GM12878 (cell line): ENCODE results near the gene ULK4. TPM values are rescaled to one million over a fixed set of nuclear protein-coding genes. Genes with fewer than 3 reads are reported as not detected.

Experiments used
- ATAC-seq: fragments of 200-7000 bp; cut with Tn5 transposase; 3 replicates; pipeline ENCODE4 v1.9.1; 2020; ENCODE audit warnings: mild to moderate bottlenecking, moderate library complexity
- BruUV-seq: library from RNA; stranded (reverse); fragments of 400-500 nt; replicated peaks from 2 replicates; lab custom pipeline; 2021; lab: Mats Ljungman, UMichigan
- CTCF ChIA-PET: fragments of 300-600 bp; sonication (Branson Sonifier 250); formaldehyde crosslinking; extraction: SDS; loops from one replicate; lab custom pipeline; 2021; ENCODE audit warnings: inconsistent platforms; lab: Yijun Ruan, JAX
- POLR2A ChIA-PET: fragments of 350-600 bp; formaldehyde crosslinking; extraction: SDS; loops from one replicate; lab custom pipeline; 2021; ENCODE audit warnings: inconsistent platforms; lab: Charles Lee
- RAD21 ChIA-PET: fragments of 300-600 bp; sonication (Branson Sonifier 250); formaldehyde crosslinking; loops from one replicate; lab custom pipeline; 2023; ENCODE audit warnings: antibody characterized with exemption; ENCODE audit not compliant: unreplicated experiment; lab: Charles Lee
- SMC1A ChIA-PET: fragments of 300-600 bp; sonication (Branson Sonifier 250); formaldehyde crosslinking; loops from one replicate; lab custom pipeline; 2023; ENCODE audit not compliant: unreplicated experiment, uncharacterized antibody; lab: Charles Lee
- DNase-seq: peaks from one replicate; pipeline ENCODE4 v3.0.0-alpha.2; 2011; ENCODE audit warnings: low read depth, low spot score
- FAIRE-seq: peaks from 3 replicates; lab custom pipeline; 2011; peaks lifted over from hg19 to GRCh38; lab: Jason Lieb, UNC
- H2AFZ ChIP-seq: 2 replicates; pipeline ENCODE4 v1.6.0; 2011; ENCODE audit warnings: low read depth, low read length, control low read depth; ENCODE audit not compliant: control insufficient read depth
- H3K27ac ChIP-seq: 2 replicates; pipeline ENCODE4 v1.5.1; 2011; ENCODE audit warnings: control low read depth; ENCODE audit not compliant: control insufficient read depth, insufficient read depth
- H3K27me3 ChIP-seq, 2 experiments: replicated peaks in 1 of 2; 2 replicates each; pipeline versions ENCODE4 v1.6.0 to v1.6.1; 2011; ENCODE audit warnings: low read length in 1 of 2; ENCODE audit not compliant: control insufficient read depth in 2 of 2, insufficient read depth in 2 of 2
- H3K36me3 ChIP-seq, 2 experiments: 2 replicates each; pipeline ENCODE4 v1.5.1; 2011; ENCODE audit warnings: low read length in 1 of 2; ENCODE audit not compliant: control insufficient read depth in 2 of 2, insufficient read depth in 2 of 2
- H3K4me1 ChIP-seq: 2 replicates; pipeline ENCODE4 v1.6.1; 2011; ENCODE audit warnings: mild to moderate bottlenecking, low read length, moderate library complexity, mixed read lengths; ENCODE audit not compliant: control insufficient read depth, insufficient read depth
- H3K4me2 ChIP-seq: 2 replicates; pipeline ENCODE4 v1.6.0; 2011; ENCODE audit warnings: control low read depth; ENCODE audit not compliant: control insufficient read depth, insufficient read depth
- H3K4me3 ChIP-seq: fragments of 200-600 bp; sonication (generic); 2 replicates; pipeline ENCODE4 v1.5.1; 2016
- H3K79me2 ChIP-seq: 2 replicates; pipeline ENCODE4 v1.6.0; 2011; ENCODE audit warnings: low read length; ENCODE audit not compliant: control insufficient read depth, insufficient read depth
- H3K9ac ChIP-seq: 2 replicates; pipeline ENCODE4 v1.8.0; 2011; ENCODE audit warnings: low read length, control low read depth, mixed read lengths; ENCODE audit not compliant: control insufficient read depth, insufficient read depth
- H3K9me3 ChIP-seq: replicated peaks from 3 replicates; pipeline ENCODE4 v1.5.1; 2011; ENCODE audit warnings: mild to moderate bottlenecking, low read length; ENCODE audit not compliant: control insufficient read depth, insufficient read depth
- H4K20me1 ChIP-seq: 2 replicates; pipeline ENCODE4 v1.6.0; 2011; ENCODE audit not compliant: control insufficient read depth, insufficient read depth
- CBX3 ChIP-seq: fragments of 200-600 bp; sonication (generic); IDR thresholded peaks from 2 replicates; pipeline ENCODE4 v1.6.1; 2016; ENCODE audit warnings: low read depth, borderline replicate concordance
- DPF2 ChIP-seq: fragments of 450-650 bp; IDR thresholded peaks from 2 replicates; pipeline ENCODE4 v1.6.1; 2017; ENCODE audit warnings: mild to moderate bottlenecking
- IKZF1 ChIP-seq: fragments of 450-650 bp; conservative IDR thresholded peaks from 2 replicates; pipeline ENCODE4 v1.6.1; 2017; ENCODE audit warnings: antibody characterized with exemption, mild to moderate bottlenecking
- KDM1A ChIP-seq: fragments of 200-600 bp; sonication (generic); IDR thresholded peaks from 2 replicates; pipeline ENCODE4 v1.6.1; 2016; ENCODE audit warnings: borderline replicate concordance
- MEF2B ChIP-seq: fragments of 450-650 bp; IDR thresholded peaks from 2 replicates; pipeline ENCODE4 v1.6.1; 2018; ENCODE audit warnings: mild to moderate bottlenecking, moderate library complexity; ENCODE audit not compliant: partially characterized antibody, poor library complexity, severe bottlenecking
- NR2C1 ChIP-seq: fragments of 450-650 bp; IDR thresholded peaks from 2 replicates; pipeline ENCODE4 v1.6.1; 2017; ENCODE audit warnings: antibody characterized with exemption, mild to moderate bottlenecking, moderate library complexity
- NR2C2 ChIP-seq: IDR thresholded peaks from 2 replicates; pipeline ENCODE4 v1.6.1; 2011; ENCODE audit warnings: borderline replicate concordance, low read depth; ENCODE audit not compliant: control insufficient read depth, insufficient read length
- RUNX3 ChIP-seq: IDR thresholded peaks from 2 replicates; pipeline ENCODE4 v1.6.1; 2012; ENCODE audit warnings: low read length, inconsistent platforms
- SIN3A ChIP-seq: IDR thresholded peaks from 2 replicates; pipeline ENCODE4 v1.6.1; 2012; ENCODE audit warnings: low read depth, low read length, improper control_type of control experiment
- SRF ChIP-seq, 2 experiments: IDR thresholded peaks; 2 replicates each; pipeline ENCODE4 v1.6.1; 2011; ENCODE audit warnings: low read depth in 2 of 2, low read length in 2 of 2, mild to moderate bottlenecking in 1 of 2, moderate library complexity in 1 of 2
- USF2 ChIP-seq: IDR thresholded peaks from 2 replicates; pipeline ENCODE4 v1.6.1; 2011; ENCODE audit warnings: low read depth, low read length, improper control_type of control experiment, borderline replicate concordance
- WGBS: methylation state at CpG from one replicate; pipeline ENCODE4 v1.1.6; 2016; ENCODE audit warnings: low lambda C conversion rate; ENCODE audit not compliant: insufficient replicate concordance, insufficient coverage; ENCODE audit errors: missing lambda C conversion rate; 5-methylcytosine and 5-hydroxymethylcytosine counted together
- in situ Hi-C: fragments of 300-500 bp; cut with MboI; formaldehyde crosslinking; loops from 9 replicates; pipeline ENCODE4 v1.14.3; 2018; ENCODE audit warnings: mixed read lengths
- intact Hi-C: fragments of 100-400 bp; cut with micrococcal nuclease; formaldehyde crosslinking; loops from one replicate; pipeline ENCODE4 v1.14.2; 2022; ENCODE audit not compliant: unreplicated experiment
- polyA plus RNA-seq, 11 experiments: library from polyadenylated mRNA; depleted of rRNA in 4 of 11; unstranded in 6 of 11; stranded (reverse) in 5 of 11; fragments of >200 nt; fragmentation: Nextera tagmentation in 4 of 11; fragmentation: Illumina TruSeq in 1 of 11; extraction: Ambion mirVana in 4 of 11; extraction: Trizol in 1 of 11; gene quantifications; 1 replicate in 1 of 11; 2 replicates in 10 of 11; pipeline versions ENCODE4 v1.2.1 to v1.2.3, GENCODE V29; 2011 to 2016; ENCODE audit warnings: inconsistent platforms in 2 of 11, missing spikeins in 2 of 11, low read depth in 1 of 11
- total RNA-seq, 4 experiments: library from RNA; depleted of rRNA in 3 of 4; stranded (reverse); fragments of >200 nt in 3 of 4; fragmentation: Illumina TruSeq in 1 of 4; extraction: Trizol in 1 of 4; gene quantifications; 2 replicates each; pipeline versions ENCODE4 v1.2.1 to v1.2.3, GENCODE V29; 2013 to 2021
- TF ChIP-seq, protein P1 (sequence below): fragments of 450-650 bp; conservative IDR thresholded peaks from 2 replicates; pipeline ENCODE4 v1.6.1; 2017; ENCODE audit warnings: mild to moderate bottlenecking, moderate library complexity
- TF ChIP-seq, protein P2 (sequence below): fragments of 450-650 bp; IDR thresholded peaks from 2 replicates; pipeline ENCODE4 v1.6.1; 2017; ENCODE audit warnings: borderline replicate concordance

Gene ULK4
- total and polyA plus RNA-seq, 10 of the 15 experiments (the other 5 are each of a cell fraction or from before 2014, with no cell fraction given), result 3.5 to 7.6 (median 6.3) TPM

GRCh38 chr3:41209646-41210045 is 752.3 kb downstream of the ULK4 start (continued):
- no peak for TF ChIP-seq NR2C1

- no peak for ATAC-seq
- FAIRE-seq, result no peak
- BruUV-seq, result no TSS peak
- Histone ChIP-seq H3K79me2 (peaks cover 97% of the 10 kb centered on the region), H3K4me3 (no peak overlapping the region), H3K27me3 (no peaks in the 10 kb centered on the region), H3K9ac (no peak overlapping the region), H3K4me2 (no peak overlapping the region), H3K27ac (no peak overlapping the region), H2AFZ (no peak overlapping the region), H3K4me1 (0 out of 2 replicates have a peak, but pooled peaks cover 4% of the 10 kb centered on the region), H4K20me1 (no peaks in the 10 kb centered on the region), H3K9me3 (peaks cover 6% of the 10 kb centered on the region), H3K36me3 (peaks cover 0 to 4% of the 10 kb centered on the region in 2 experiments; a peak in 1 of 4 replicates)
- ChIA-PET CTCF (interaction anchor here (1.4 kb wide), 2 partner anchors 8 to 11 kb away, joined by 3 to 4 read pairs; no protein-coding TSS in a partner anchor), RAD21 (interaction anchor here (1.6 to 1.8 kb wide), 2 partner anchors 9 to 10 kb away, joined by 3 to 4 read pairs; partner anchors contain the start of gene CTNNB1), POLR2A (interaction anchor here (0.6 kb wide), 2 partner anchors 9 to 52 kb away, joined by 5 to 7 read pairs; partner anchors contain the start of gene CTNNB1), SMC1A (interaction anchor here (0.7 to 2.5 kb wide), 5 partner anchors 8 to 14 kb away, joined by 3 to 10 read pairs (median 4); partner anchors contain the start of gene CTNNB1)
- 75% methylated on average over 7 of the region's 7 CpGs for WGBS
- DNase-seq, result no peak
- intact Hi-C loops (no loop called here), in situ Hi-C loops (no loop called here)
- no peak for TF ChIP-seq CBX3
- TF ChIP-seq, protein P1, sequence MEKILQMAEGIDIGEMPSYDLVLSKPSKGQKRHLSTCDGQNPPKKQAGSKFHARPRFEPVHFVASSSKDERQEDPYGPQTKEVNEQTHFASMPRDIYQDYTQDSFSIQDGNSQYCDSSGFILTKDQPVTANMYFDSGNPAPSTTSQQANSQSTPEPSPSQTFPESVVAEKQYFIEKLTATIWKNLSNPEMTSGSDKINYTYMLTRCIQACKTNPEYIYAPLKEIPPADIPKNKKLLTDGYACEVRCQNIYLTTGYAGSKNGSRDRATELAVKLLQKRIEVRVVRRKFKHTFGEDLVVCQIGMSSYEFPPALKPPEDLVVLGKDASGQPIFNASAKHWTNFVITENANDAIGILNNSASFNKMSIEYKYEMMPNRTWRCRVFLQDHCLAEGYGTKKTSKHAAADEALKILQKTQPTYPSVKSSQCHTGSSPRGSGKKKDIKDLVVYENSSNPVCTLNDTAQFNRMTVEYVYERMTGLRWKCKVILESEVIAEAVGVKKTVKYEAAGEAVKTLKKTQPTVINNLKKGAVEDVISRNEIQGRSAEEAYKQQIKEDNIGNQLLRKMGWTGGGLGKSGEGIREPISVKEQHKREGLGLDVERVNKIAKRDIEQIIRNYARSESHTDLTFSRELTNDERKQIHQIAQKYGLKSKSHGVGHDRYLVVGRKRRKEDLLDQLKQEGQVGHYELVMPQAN, result no peak
- TF ChIP-seq KDM1A, result no peak
- no peak for TF ChIP-seq MEF2B
- TF ChIP-seq NR2C2, result no peak
- TF ChIP-seq, protein P2, sequence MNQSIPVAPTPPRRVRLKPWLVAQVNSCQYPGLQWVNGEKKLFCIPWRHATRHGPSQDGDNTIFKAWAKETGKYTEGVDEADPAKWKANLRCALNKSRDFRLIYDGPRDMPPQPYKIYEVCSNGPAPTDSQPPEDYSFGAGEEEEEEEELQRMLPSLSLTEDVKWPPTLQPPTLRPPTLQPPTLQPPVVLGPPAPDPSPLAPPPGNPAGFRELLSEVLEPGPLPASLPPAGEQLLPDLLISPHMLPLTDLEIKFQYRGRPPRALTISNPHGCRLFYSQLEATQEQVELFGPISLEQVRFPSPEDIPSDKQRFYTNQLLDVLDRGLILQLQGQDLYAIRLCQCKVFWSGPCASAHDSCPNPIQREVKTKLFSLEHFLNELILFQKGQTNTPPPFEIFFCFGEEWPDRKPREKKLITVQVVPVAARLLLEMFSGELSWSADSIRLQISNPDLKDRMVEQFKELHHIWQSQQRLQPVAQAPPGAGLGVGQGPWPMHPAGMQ, result no peak
- no peak for TF ChIP-seq SRF (IDR thresholded peaks at IDR 0.05; ENCODE audit: low read depth in 2 of 2, low read length in 2 of 2)
- no peak for TF ChIP-seq DPF2
- no peak for TF ChIP-seq IKZF1
- TF ChIP-seq SIN3A, result no peak
- no peak for TF ChIP-seq USF2
- TF ChIP-seq RUNX3, result no peak
Observed at GRCh38 chr3:41208507-41209220, 753.2 kb downstream of the ULK4 start.
